ACHN (cell line): ENCODE measurements around the gene NREP.

Source experiments
- DNase-seq: peaks from one replicate; pipeline ENCODE4 v3.0.0-alpha.2; 2015
- in situ Hi-C: cut with HindIII; loops from 2 replicates; pipeline ENCODE4 v1.10.0; 2017; ENCODE audit warnings: low sequenced_read_pairs, low pct_ligation_motif_present, low pct_unique_long_range_greater_than_20kb

The NREP gene

GRCh38 chr5:111744455-111744854 is 12.5 kb downstream of the NREP start:
- in situ Hi-C loops, result no loop called here

GRCh38 chr5:111743988-111744387 is 13.0 kb downstream of the NREP start:
- in situ Hi-C loops, result no loop called here
- no peak for DNase-seq

More at GRCh38 chr5:111744455-111744854, 12.5 kb downstream of the NREP start:
- DNase-seq, result no peak

- DNase-seq, result no peak
- in situ Hi-C loops, result no loop called here
These were observed 13.5 kb downstream of the NREP start for GRCh38 chr5:111743512-111743911.

GRCh38 chr5:111742177-111742994 is 14.6 kb downstream of the NREP start:
- DNase-seq, result peak; percentile 15
- in situ Hi-C loops, result no loop called here

- no peak for DNase-seq
- in situ Hi-C loops, result no loop called here
These were observed 15.7 kb downstream of the NREP start for GRCh38 chr5:111741278-111741677.

GRCh38 chr5:111739416-111739815 is 17.6 kb downstream of the NREP start:
- in situ Hi-C loops, result no loop called here
- DNase-seq, result no peak

- in situ Hi-C loops, result no loop called here
These were observed 18.9 kb downstream of the NREP start for GRCh38 chr5:111738118-111738517.

GRCh38 chr5:111737716-111738115 is 19.3 kb downstream of the NREP start:
- in situ Hi-C loops, result no loop called here
- no peak for DNase-seq

More at GRCh38 chr5:111738118-111738517, 18.9 kb downstream of the NREP start:
- no peak for DNase-seq

- peak; percentile 34 for DNase-seq
- in situ Hi-C loops, result no loop called here
These were observed 21.3 kb downstream of the NREP start for GRCh38 chr5:111735583-111736270.

- DNase-seq, result no peak
- in situ Hi-C loops, result no loop called here
These were observed 22.4 kb downstream of the NREP start for GRCh38 chr5:111734597-111734996.

GRCh38 chr5:111734013-111734412 is 23.0 kb downstream of the NREP start:
- in situ Hi-C loops, result no loop called here
- DNase-seq, result no peak

GRCh38 chr5:111733571-111733970 is 23.4 kb downstream of the NREP start:
- in situ Hi-C loops, result no loop called here
- no peak for DNase-seq

GRCh38 chr5:111731638-111732037 is 25.4 kb downstream of the NREP start:
- no peak for DNase-seq
- in situ Hi-C loops, result no loop called here

GRCh38 chr5:111730659-111731382 is 26.2 kb downstream of the NREP start:
- in situ Hi-C loops, result no loop called here
- no peak for DNase-seq

GRCh38 chr5:111728941-111729340 is 28.1 kb downstream of the NREP start:
- in situ Hi-C loops, result no loop called here
- DNase-seq, result no peak

- no peak for DNase-seq
- in situ Hi-C loops, result no loop called here
These were observed 30.0 kb downstream of the NREP start for GRCh38 chr5:111726986-111727385.

- in situ Hi-C loops, result no loop called here
These were observed 34.9 kb downstream of the NREP start for GRCh38 chr5:111722140-111722539.

GRCh38 chr5:111720333-111720890 is 36.6 kb downstream of the NREP start:
- in situ Hi-C loops, result no loop called here
- no peak for DNase-seq

More at GRCh38 chr5:111722140-111722539, 34.9 kb downstream of the NREP start:
- DNase-seq, result no peak

GRCh38 chr5:111719773-111720172 is 37.2 kb downstream of the NREP start:
- in situ Hi-C loops, result no loop called here
- DNase-seq, result no peak
